HUES6 (cell line): ENCODE measurements around the gene JAZF1.

ENCODE experiments used
- H3K27ac ChIP-seq: 2 replicates; pipeline ENCODE4 v1.7.0; 2013; ENCODE audit warnings: low read depth, mild to moderate bottlenecking, low read length, inconsistent platforms
- H3K27me3 ChIP-seq: 2 replicates; pipeline ENCODE4 v1.6.1; 2013; ENCODE audit warnings: low read length; ENCODE audit not compliant: control insufficient read depth, insufficient read depth
- H3K36me3 ChIP-seq: 2 replicates; pipeline ENCODE4 v1.6.1; 2013; ENCODE audit warnings: low read length; ENCODE audit not compliant: control insufficient read depth, insufficient read depth
- H3K4me1 ChIP-seq: 2 replicates; pipeline ENCODE4 v1.6.1; 2013; ENCODE audit warnings: low read length; ENCODE audit not compliant: control insufficient read depth, insufficient read depth
- H3K4me3 ChIP-seq: 2 replicates; pipeline ENCODE4 v1.5.1; 2013; ENCODE audit warnings: low read depth, low read length
- H3K9ac ChIP-seq: one replicate; pipeline ENCODE4 v1.6.1; 2013; ENCODE audit warnings: mild to moderate bottlenecking, low read length
- H3K9me3 ChIP-seq: 2 replicates; pipeline ENCODE4 v1.6.1; 2013; ENCODE audit warnings: low read depth, low read length; ENCODE audit not compliant: control insufficient read depth, insufficient read depth

JAZF1 gene

GRCh38 chr7:28061824-28062196 lies 118.8 kb downstream of the JAZF1 start:
- no peak overlapping the region for H3K9ac ChIP-seq
- no peak overlapping the region for H3K4me3 ChIP-seq
- H3K9me3 ChIP-seq = no peaks in the 10 kb centered on the region
- H3K27ac ChIP-seq = no peak overlapping the region
- peaks cover 37% of the 10 kb centered on the region for H3K4me1 ChIP-seq
- no peaks in the 10 kb centered on the region for H3K36me3 ChIP-seq
- H3K27me3 ChIP-seq = no peaks in the 10 kb centered on the region

GRCh38 chr7:28060371-28060950 lies 120.1 kb downstream of the JAZF1 start:
- H3K27ac ChIP-seq = no peak overlapping the region
- H3K9ac ChIP-seq = no peak overlapping the region
- peaks cover 44% of the 10 kb centered on the region for H3K4me1 ChIP-seq
- no peak overlapping the region for H3K4me3 ChIP-seq
- H3K27me3 ChIP-seq = no peaks in the 10 kb centered on the region
- no peaks in the 10 kb centered on the region for H3K9me3 ChIP-seq
- no peaks in the 10 kb centered on the region for H3K36me3 ChIP-seq

GRCh38 chr7:28055161-28055544 lies 125.4 kb downstream of the JAZF1 start:
- peaks cover 27% of the 10 kb centered on the region for H3K4me1 ChIP-seq

DNA sequence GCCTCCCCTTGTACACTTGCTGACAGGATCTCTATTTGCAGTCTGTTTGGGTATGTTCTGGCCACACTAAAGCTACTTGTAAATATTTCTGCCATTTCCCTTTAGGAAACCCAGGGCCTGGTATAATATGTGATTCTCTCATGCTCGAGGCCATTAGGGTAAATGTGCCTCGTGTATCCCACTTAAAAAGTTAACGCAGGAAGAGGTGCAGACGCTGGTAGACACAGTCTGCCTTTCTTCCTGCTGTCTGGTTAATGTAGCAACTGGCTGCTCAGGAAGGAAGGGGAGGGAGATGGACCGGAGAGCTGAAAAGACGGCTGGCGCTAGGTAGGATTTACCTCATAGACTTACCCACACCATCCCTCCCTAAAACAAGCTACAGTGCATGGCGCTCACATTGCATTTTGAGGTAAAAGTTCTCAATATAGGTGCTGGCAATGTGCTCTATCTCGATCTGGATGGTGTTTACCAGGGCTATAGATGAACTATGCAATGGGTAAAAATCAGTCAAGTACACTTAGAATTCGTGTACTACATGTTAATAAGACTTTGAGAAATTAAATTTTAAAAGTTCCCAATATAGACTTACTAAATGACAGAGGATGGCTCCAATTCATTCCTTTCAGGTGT lies 125.9 kb downstream of the JAZF1 start:
- peak overlapping the region; percentile 58; the same call in 1 of the 2 replicates for H3K27ac ChIP-seq
- no peak overlapping the region for H3K4me3 ChIP-seq
- peaks cover 26% of the 10 kb centered on the region for H3K4me1 ChIP-seq
- H3K36me3 ChIP-seq = no peaks in the 10 kb centered on the region
- peak overlapping the region; percentile 9 for H3K9ac ChIP-seq
- H3K27me3 ChIP-seq = no peaks in the 10 kb centered on the region
- no peaks in the 10 kb centered on the region for H3K9me3 ChIP-seq

More at GRCh38 chr7:28055161-28055544, 125.4 kb downstream of the JAZF1 start:
- Histone ChIP-seq H3K27me3 (no peaks in the 10 kb centered on the region), H3K9me3 (no peaks in the 10 kb centered on the region), H3K27ac (peak overlapping the region; percentile 58; the same call in 1 of the 2 replicates), H3K36me3 (no peaks in the 10 kb centered on the region), H3K9ac (no peak overlapping the region), H3K4me3 (no peak overlapping the region)

DNA sequence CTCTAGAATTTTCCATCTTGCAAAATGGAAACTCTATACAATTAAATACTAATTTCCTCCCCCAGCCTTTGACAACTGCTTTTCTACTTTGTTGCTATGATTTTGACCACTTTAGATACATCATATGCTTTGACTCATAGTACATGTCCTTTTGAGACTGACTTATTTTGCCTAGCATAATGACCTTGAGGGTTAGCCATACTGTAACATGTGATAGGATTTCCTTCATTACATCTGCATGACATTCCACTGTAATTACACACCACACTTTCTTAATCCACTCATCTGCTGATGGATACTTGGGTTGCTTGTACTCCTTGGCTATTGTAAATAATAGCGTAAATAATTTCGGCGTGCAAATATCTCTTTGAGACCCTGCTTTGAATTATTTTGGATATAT lies 127.7 kb downstream of the JAZF1 start:
- Histone ChIP-seq H3K9me3 (no peaks in the 10 kb centered on the region), H3K4me1 (peaks cover 26% of the 10 kb centered on the region), H3K36me3 (no peaks in the 10 kb centered on the region), H3K4me3 (no peak overlapping the region), H3K27ac (no peak overlapping the region), H3K27me3 (no peaks in the 10 kb centered on the region), H3K9ac (no peak overlapping the region)

DNA sequence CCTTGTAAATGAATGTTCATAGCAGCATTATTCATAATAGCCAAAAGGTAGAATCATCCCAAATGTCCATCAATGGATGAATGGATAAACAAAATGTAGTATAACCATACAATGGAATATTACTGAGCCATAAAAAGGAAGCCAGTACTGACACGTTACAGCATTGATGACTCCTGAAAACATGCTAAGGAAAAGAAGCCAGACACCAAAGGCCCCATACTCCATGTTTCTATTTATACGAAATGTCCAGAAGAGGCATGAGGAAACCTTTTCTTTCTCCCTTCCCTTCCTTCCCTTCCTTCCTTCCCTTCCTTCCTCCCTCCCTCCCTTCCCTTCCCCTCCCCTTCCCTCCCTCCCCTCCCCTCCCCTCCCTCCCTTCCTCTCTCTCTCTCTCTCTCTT lies 131.9 kb downstream of the JAZF1 start:
- H3K9me3 ChIP-seq = no peaks in the 10 kb centered on the region
- no peak overlapping the region for H3K9ac ChIP-seq
- H3K27ac ChIP-seq = no peak overlapping the region
- no peak overlapping the region for H3K4me3 ChIP-seq
- H3K4me1 ChIP-seq = peaks cover 10% of the 10 kb centered on the region; the same call in 1 of the 2 replicates
- H3K36me3 ChIP-seq = no peaks in the 10 kb centered on the region
- no peaks in the 10 kb centered on the region for H3K27me3 ChIP-seq

DNA sequence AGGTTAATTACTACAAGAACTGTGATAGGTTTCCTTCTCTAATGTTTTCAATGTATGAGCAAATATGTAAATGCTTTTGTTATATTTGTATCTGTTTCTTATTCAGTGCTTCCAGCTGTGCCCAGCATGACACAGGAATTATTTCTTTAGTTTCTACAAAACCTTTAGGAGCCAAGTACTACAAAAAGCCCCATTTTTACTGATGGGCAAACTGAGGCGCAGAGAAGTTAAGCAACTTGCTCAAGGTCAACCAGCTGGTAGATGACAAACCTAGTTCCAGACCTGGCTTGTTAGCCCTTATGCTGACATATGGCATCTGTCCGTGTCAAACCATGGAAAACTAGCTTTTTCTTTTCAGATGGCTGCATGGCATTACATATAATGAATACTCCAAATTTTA lies 134.6 kb downstream of the JAZF1 start:
- H3K9me3 ChIP-seq = no peaks in the 10 kb centered on the region
- H3K4me3 ChIP-seq = no peak overlapping the region
- H3K36me3 ChIP-seq = no peaks in the 10 kb centered on the region
- peaks cover 10% of the 10 kb centered on the region; the same call in 1 of the 2 replicates for H3K4me1 ChIP-seq
- H3K27ac ChIP-seq = no peak overlapping the region
- no peaks in the 10 kb centered on the region for H3K27me3 ChIP-seq
- no peak overlapping the region for H3K9ac ChIP-seq

DNA sequence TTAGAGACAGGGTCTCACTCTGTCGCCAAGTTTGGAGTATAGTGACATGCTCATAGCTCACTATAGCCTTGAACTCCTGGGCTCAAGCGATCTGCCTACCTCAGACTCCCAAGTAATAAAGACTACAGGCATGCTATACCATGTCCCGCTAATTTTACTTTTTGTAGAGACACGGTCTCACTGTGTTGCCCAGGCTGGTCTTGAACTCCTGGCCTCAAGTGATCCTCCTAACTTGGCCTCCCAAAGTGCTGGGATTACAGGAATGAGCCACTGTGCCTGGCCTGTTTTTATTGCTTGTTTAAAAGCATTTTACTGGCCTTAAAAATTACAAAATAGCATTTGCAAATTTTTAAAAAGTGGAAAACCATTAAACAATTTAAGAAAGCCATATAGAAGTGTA lies 135.0 kb downstream of the JAZF1 start:
- Histone ChIP-seq H3K27ac (peak overlapping the region; percentile 80; the same call in 1 of the 2 replicates), H3K36me3 (no peaks in the 10 kb centered on the region)

DNA sequence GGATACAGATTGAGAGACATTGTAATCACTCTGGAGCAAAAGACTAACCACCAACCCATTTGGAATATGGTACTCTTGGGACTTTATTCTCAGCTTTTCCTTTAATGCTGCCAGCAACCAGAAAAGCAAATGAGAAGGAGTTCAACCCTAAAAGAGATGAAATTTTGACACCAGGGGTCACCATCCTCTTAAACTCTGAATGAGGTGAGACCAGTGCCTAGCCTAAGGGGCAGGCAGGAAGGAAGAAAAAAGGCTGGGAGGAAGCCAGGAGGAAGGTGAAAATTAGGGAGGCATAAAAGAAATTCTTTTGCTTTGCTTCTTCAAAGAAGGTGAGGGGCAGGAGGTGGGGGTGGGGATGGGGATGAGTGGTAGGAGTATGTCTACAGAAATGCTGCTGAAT lies 135.8 kb downstream of the JAZF1 start:
- Histone ChIP-seq H3K36me3 (no peaks in the 10 kb centered on the region), H3K27me3 (no peaks in the 10 kb centered on the region), H3K27ac (no peak overlapping the region), H3K9ac (no peak overlapping the region), H3K9me3 (no peaks in the 10 kb centered on the region), H3K4me3 (no peak overlapping the region), H3K4me1 (peaks cover 10% of the 10 kb centered on the region; the same call in 1 of the 2 replicates)

More for the DNA sequence above, 135.0 kb downstream of the JAZF1 start:
- no peak overlapping the region for H3K9ac ChIP-seq
- H3K4me1 ChIP-seq = peaks cover 10% of the 10 kb centered on the region; the same call in 1 of the 2 replicates
- no peaks in the 10 kb centered on the region for H3K27me3 ChIP-seq
- H3K9me3 ChIP-seq = no peaks in the 10 kb centered on the region
- H3K4me3 ChIP-seq = no peak overlapping the region

GRCh38 chr7:28042721-28043120 lies 137.9 kb downstream of the JAZF1 start:
- Histone ChIP-seq H3K4me1 (peaks cover 13% of the 10 kb centered on the region), H3K9ac (no peak overlapping the region), H3K36me3 (no peaks in the 10 kb centered on the region), H3K27ac (no peak overlapping the region), H3K27me3 (no peaks in the 10 kb centered on the region), H3K4me3 (no peak overlapping the region), H3K9me3 (no peaks in the 10 kb centered on the region)

GRCh38 chr7:28041508-28042314 lies 138.9 kb downstream of the JAZF1 start:
- no peaks in the 10 kb centered on the region for H3K9me3 ChIP-seq
- H3K27ac ChIP-seq = no peak overlapping the region
- H3K4me1 ChIP-seq = peaks cover 14% of the 10 kb centered on the region
- no peaks in the 10 kb centered on the region for H3K36me3 ChIP-seq
- H3K27me3 ChIP-seq = no peaks in the 10 kb centered on the region
- no peak overlapping the region for H3K9ac ChIP-seq
- H3K4me3 ChIP-seq = no peak overlapping the region
